ENCODE results near the gene PARD3B.

GRCh38 chr2:205175831-205176230 is 630.6 kb downstream of the PARD3B start:
- TF ChIP-seq CTCF (IDR thresholded peaks at IDR 0.05) = no peak
- no peak for TF ChIP-seq POLR2A (IDR thresholded peaks at IDR 0.05)
